ENCODE measurements around the gene NFIB.

The NFIB gene

DNA sequence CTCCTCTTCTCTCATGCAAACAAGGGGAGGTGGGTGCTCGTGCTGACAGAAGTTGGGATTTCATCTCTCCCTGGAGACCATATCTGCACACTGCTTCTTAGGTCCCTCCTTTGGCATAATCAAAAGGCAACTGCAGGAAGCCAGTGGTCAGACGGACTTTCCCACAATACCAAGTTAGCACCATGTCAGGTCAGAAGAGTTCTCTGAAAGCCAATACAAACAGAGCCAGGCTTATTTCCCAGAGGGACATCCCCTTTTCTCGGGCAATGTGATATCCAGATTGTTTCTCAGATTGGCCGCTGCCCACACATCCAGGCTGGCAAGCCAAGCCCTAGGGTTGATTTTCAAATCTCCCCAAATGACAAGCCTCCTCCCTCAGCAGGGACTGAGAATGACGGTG lies 241.1 kb downstream of the NFIB start:
- Histone ChIP-seq H3K9ac (ENCODE audit: insufficient read length, low read depth) (no peak overlapping the region), H3K4me3 (ENCODE audit: insufficient read length, low read depth) (no peak overlapping the region), H3K36me3 (ENCODE audit: insufficient read depth, insufficient read length, low read length) (no peaks in the 10 kb centered on the region), H3K9me3 (ENCODE audit: insufficient read depth, low read length) (no peaks in the 10 kb centered on the region), H3K27me3 (ENCODE audit: insufficient read depth, insufficient read length) (no peaks in the 10 kb centered on the region), H3K4me1 (ENCODE audit: insufficient read depth, insufficient read length) (no peaks in the 10 kb centered on the region)
- TF ChIP-seq SUZ12 (IDR thresholded peaks at IDR 0.05; ENCODE audit: extremely low read depth, insufficient read depth, insufficient read length) (no peak), YY1 (IDR thresholded peaks at IDR 0.05; ENCODE audit: insufficient read depth, insufficient read length) (no peak), ZNF274 (IDR thresholded peaks at IDR 0.05; ENCODE audit: low read depth, low read length) (no peak)
- DNase-seq (ENCODE audit: low read depth, low spot score) = no peak

DNA sequence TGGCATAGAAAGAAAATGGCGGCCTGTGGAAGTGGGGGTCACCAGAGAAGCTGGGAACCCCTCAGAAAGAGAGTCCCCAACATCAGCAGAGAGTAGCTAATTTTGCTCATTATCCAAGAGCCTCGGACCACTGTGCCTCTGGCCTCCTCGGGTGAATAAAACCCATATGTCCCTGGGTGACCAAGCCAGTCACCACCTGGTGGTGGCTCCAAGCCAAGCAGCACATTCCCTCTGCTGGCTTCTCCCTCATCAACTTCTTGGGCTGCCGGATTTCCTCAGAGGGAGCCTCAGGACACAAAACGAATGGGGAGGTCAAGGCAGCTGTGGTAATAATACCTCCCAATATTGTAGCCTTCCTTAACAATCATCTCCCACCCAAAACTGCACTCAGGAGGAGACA lies 242.5 kb downstream of the NFIB start:
- Histone ChIP-seq H3K9ac (ENCODE audit: insufficient read length, low read depth) (no peak overlapping the region), H3K4me3 (ENCODE audit: insufficient read length, low read depth) (no peak overlapping the region), H3K27me3 (ENCODE audit: insufficient read depth, insufficient read length) (no peaks in the 10 kb centered on the region), H3K36me3 (ENCODE audit: insufficient read depth, insufficient read length, low read length) (no peaks in the 10 kb centered on the region), H3K9me3 (ENCODE audit: insufficient read depth, low read length) (no peaks in the 10 kb centered on the region), H3K4me1 (ENCODE audit: insufficient read depth, insufficient read length) (no peaks in the 10 kb centered on the region)
- TF ChIP-seq SUZ12 (IDR thresholded peaks at IDR 0.05; ENCODE audit: extremely low read depth, insufficient read depth, insufficient read length) (no peak), YY1 (IDR thresholded peaks at IDR 0.05; ENCODE audit: insufficient read depth, insufficient read length) (no peak), ZNF274 (IDR thresholded peaks at IDR 0.05; ENCODE audit: low read depth, low read length) (no peak)
- no peak for DNase-seq (ENCODE audit: low read depth, low spot score)

GRCh38 chr9:14068690-14069089 lies 245.3 kb downstream of the NFIB start:
- Histone ChIP-seq H3K9me3 (ENCODE audit: insufficient read depth, low read length) (no peaks in the 10 kb centered on the region), H3K4me1 (ENCODE audit: insufficient read depth, insufficient read length) (no peaks in the 10 kb centered on the region), H3K4me3 (ENCODE audit: insufficient read length, low read depth) (no peak overlapping the region), H3K36me3 (ENCODE audit: insufficient read depth, insufficient read length, low read length) (no peaks in the 10 kb centered on the region), H3K27me3 (ENCODE audit: insufficient read depth, insufficient read length) (no peaks in the 10 kb centered on the region), H3K9ac (ENCODE audit: insufficient read length, low read depth) (no peak overlapping the region)
- no peak for TF ChIP-seq ZNF274 (IDR thresholded peaks at IDR 0.05; ENCODE audit: low read depth, low read length)
- no peak for TF ChIP-seq YY1 (IDR thresholded peaks at IDR 0.05; ENCODE audit: insufficient read depth, insufficient read length)
- no peak for TF ChIP-seq SUZ12 (IDR thresholded peaks at IDR 0.05; ENCODE audit: extremely low read depth, insufficient read depth, insufficient read length)
- no peak for DNase-seq (ENCODE audit: low read depth, low spot score)

DNA sequence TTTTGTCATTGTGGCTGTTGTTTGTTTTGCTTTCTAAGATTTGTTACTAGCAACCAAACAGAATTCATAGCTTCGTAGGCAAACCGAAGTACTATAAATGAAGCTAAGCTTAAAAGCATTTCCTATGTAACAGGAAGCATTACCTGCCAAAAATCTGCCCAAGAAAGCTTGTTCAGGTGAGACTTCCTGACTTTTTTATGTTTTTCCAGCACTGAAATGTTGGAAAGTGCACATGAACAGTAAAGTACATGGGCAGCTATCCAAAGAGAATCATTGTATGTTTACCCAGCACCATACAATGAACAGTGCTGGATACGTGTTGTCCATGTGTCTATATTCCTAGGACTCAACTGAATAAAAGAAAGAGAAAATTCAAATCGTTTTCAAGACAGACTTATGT lies 247.1 kb downstream of the NFIB start:
- TF ChIP-seq ZNF274 (IDR thresholded peaks at IDR 0.05; ENCODE audit: low read depth, low read length) = no peak
- TF ChIP-seq YY1 (IDR thresholded peaks at IDR 0.05; ENCODE audit: insufficient read depth, insufficient read length) = no peak
- TF ChIP-seq SUZ12 (IDR thresholded peaks at IDR 0.05; ENCODE audit: extremely low read depth, insufficient read depth, insufficient read length) = no peak
- no peak overlapping the region for H3K4me3 ChIP-seq (ENCODE audit: insufficient read length, low read depth)
- no peak for DNase-seq (ENCODE audit: low read depth, low spot score)
- no peaks in the 10 kb centered on the region for H3K27me3 ChIP-seq (ENCODE audit: insufficient read depth, insufficient read length)
- no peaks in the 10 kb centered on the region for H3K36me3 ChIP-seq (ENCODE audit: insufficient read depth, insufficient read length, low read length)
- no peak overlapping the region for H3K9ac ChIP-seq (ENCODE audit: insufficient read length, low read depth)
- no peaks in the 10 kb centered on the region for H3K9me3 ChIP-seq (ENCODE audit: insufficient read depth, low read length)
- no peaks in the 10 kb centered on the region for H3K4me1 ChIP-seq (ENCODE audit: insufficient read depth, insufficient read length)

GRCh38 chr9:14066032-14066431 lies 247.9 kb downstream of the NFIB start:
- Histone ChIP-seq H3K4me3 (ENCODE audit: insufficient read length, low read depth) (no peak overlapping the region), H3K27me3 (ENCODE audit: insufficient read depth, insufficient read length) (no peaks in the 10 kb centered on the region)

DNA sequence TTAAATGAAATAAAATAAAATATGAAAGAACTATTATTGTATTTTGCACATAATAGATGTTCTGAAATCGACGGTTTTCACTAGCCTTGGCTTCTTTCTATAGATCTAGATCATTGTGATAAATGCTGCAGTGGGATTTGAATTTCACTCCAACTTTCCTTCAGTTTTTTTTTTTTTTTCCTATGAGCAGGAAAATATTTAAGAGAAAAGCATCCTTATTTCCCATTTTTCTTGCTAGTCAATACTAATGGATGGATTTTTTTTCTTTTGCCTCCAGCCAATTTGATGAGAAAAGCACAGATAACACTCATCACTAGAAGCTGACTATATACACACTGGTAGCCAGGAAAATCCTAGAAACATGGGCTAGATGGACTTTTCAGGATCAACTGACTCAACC lies 249.0 kb downstream of the NFIB start:
- H3K27me3 ChIP-seq (ENCODE audit: insufficient read depth, insufficient read length) = no peaks in the 10 kb centered on the region

More at GRCh38 chr9:14066032-14066431, 247.9 kb downstream of the NFIB start:
- Histone ChIP-seq H3K4me1 (ENCODE audit: insufficient read depth, insufficient read length) (no peaks in the 10 kb centered on the region), H3K9ac (ENCODE audit: insufficient read length, low read depth) (no peak overlapping the region), H3K36me3 (ENCODE audit: insufficient read depth, insufficient read length, low read length) (no peaks in the 10 kb centered on the region), H3K9me3 (ENCODE audit: insufficient read depth, low read length) (no peaks in the 10 kb centered on the region)
- no peak for DNase-seq (ENCODE audit: low read depth, low spot score)
- no peak for TF ChIP-seq ZNF274 (IDR thresholded peaks at IDR 0.05; ENCODE audit: low read depth, low read length)
- TF ChIP-seq YY1 (IDR thresholded peaks at IDR 0.05; ENCODE audit: insufficient read depth, insufficient read length) = no peak
- TF ChIP-seq SUZ12 (IDR thresholded peaks at IDR 0.05; ENCODE audit: extremely low read depth, insufficient read depth, insufficient read length) = no peak

GRCh38 chr9:14063756-14064155 lies 250.2 kb downstream of the NFIB start:
- Histone ChIP-seq H3K27me3 (ENCODE audit: insufficient read depth, insufficient read length) (no peaks in the 10 kb centered on the region), H3K9ac (ENCODE audit: insufficient read length, low read depth) (no peak overlapping the region), H3K4me1 (ENCODE audit: insufficient read depth, insufficient read length) (no peaks in the 10 kb centered on the region), H3K4me3 (ENCODE audit: insufficient read length, low read depth) (no peak overlapping the region), H3K36me3 (ENCODE audit: insufficient read depth, insufficient read length, low read length) (no peaks in the 10 kb centered on the region), H3K9me3 (ENCODE audit: insufficient read depth, low read length) (no peaks in the 10 kb centered on the region)
- TF ChIP-seq ZNF274 (IDR thresholded peaks at IDR 0.05; ENCODE audit: low read depth, low read length) = no peak
- TF ChIP-seq SUZ12 (IDR thresholded peaks at IDR 0.05; ENCODE audit: extremely low read depth, insufficient read depth, insufficient read length) = no peak
- no peak for TF ChIP-seq YY1 (IDR thresholded peaks at IDR 0.05; ENCODE audit: insufficient read depth, insufficient read length)
- no peak for DNase-seq (ENCODE audit: low read depth, low spot score)

More for the DNA sequence above, 249.0 kb downstream of the NFIB start:
- TF ChIP-seq YY1 (IDR thresholded peaks at IDR 0.05; ENCODE audit: insufficient read depth, insufficient read length) = no peak
- no peak for TF ChIP-seq ZNF274 (IDR thresholded peaks at IDR 0.05; ENCODE audit: low read depth, low read length)
- no peak for TF ChIP-seq SUZ12 (IDR thresholded peaks at IDR 0.05; ENCODE audit: extremely low read depth, insufficient read depth, insufficient read length)
- Histone ChIP-seq H3K9me3 (ENCODE audit: insufficient read depth, low read length) (no peaks in the 10 kb centered on the region), H3K4me3 (ENCODE audit: insufficient read length, low read depth) (no peak overlapping the region), H3K36me3 (ENCODE audit: insufficient read depth, insufficient read length, low read length) (no peaks in the 10 kb centered on the region), H3K9ac (ENCODE audit: insufficient read length, low read depth) (no peak overlapping the region), H3K4me1 (ENCODE audit: insufficient read depth, insufficient read length) (no peaks in the 10 kb centered on the region)
- no peak for DNase-seq (ENCODE audit: low read depth, low spot score)

Data from NT2/D1 (cell line).